H1 (cell line): ENCODE measurements around the gene ANKRD24. TPM values are rescaled to one million over a fixed set of nuclear protein-coding genes. Genes with fewer than 3 reads are reported as not detected.
A peak's percentile ranks its signal among the peaks of the same experiment; 100 is the strongest.

Experiments
- FOSL1 ChIP-seq: IDR thresholded peaks from 2 replicates; pipeline ENCODE4 v1.6.1; 2011; ENCODE audit warnings: mild to moderate bottlenecking, low read depth, low read length, moderate library complexity; ENCODE audit not compliant: insufficient read depth
- TAF1 ChIP-seq: IDR thresholded peaks from 2 replicates; pipeline ENCODE4 v1.6.1; 2011; ENCODE audit warnings: mild to moderate bottlenecking, low read depth, low read length
- YY1 ChIP-seq: IDR thresholded peaks from 2 replicates; pipeline ENCODE4 v1.6.1; 2011; ENCODE audit warnings: low read depth, mild to moderate bottlenecking, low read length
- polyA plus RNA-seq, 7 experiments: library from polyadenylated mRNA; depleted of rRNA in 3 of 7; stranded (reverse) in 5 of 7; unstranded in 2 of 7; fragments of >200 nt in 5 of 7; fragments of 200-250 nt in 2 of 7; gene quantifications; 1 replicate in 5 of 7; 2 replicates in 1 of 7; 4 replicates in 1 of 7; pipeline versions ENCODE4 v1.2.1 to v1.2.3, GENCODE V29; 2011 to 2013; ENCODE audit warnings: missing spikeins in 2 of 7, mixed read lengths in 2 of 7
- total RNA-seq: library from RNA; stranded (reverse); fragmentation: NEBNext Ultra II Directional; extraction: Animal tissue kit (Norgen Biotek cat#: 25700); gene quantifications from 2 replicates; pipeline ENCODE4 v1.2.1, GENCODE V29; 2021

ANKRD24 gene
- total and polyA plus RNA-seq, 2 of the 8 experiments (the other 6 are each of a cell fraction or from before 2014, with no cell fraction given): 7.6 to 14.1 TPM

DNA sequence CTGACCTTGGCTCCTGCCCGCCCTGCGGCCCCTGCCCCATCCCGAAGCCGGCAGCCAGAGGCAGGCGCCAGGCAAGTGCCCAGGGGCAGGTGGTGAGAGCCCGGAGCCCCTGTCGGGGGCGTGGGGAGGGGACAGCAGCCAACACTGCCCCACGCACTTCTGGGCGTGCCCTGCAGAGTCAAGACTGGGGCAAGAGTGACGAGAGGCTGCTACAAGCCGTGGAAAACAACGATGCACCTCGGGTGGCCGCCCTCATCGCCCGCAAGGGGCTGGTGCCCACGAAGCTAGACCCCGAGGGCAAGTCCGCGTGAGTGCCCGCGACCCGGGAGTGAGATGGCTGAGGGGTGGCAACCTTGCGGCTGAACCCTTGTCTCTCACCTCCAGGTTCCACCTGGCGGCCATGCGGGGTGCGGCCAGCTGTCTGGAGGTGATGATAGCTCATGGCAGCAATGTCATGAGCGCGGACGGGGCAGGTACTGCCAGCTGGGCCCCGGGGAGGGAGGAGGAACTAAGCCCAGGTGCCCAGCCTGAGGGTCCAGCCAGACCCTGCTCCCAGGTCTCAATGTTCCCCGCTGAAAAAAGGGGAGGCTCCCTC, 17.3 kb downstream of the ANKRD24 start (continued):
- TF ChIP-seq YY1 (0 out of 2 replicates have a peak, but pooled peaks have one; percentile 20), TAF1 (no peak), FOSL1 (no peak)
